Subcutaneous adipose tissue (tissue), 4 donors: ENCODE data around the gene FAM118B. TPM values are rescaled to one million over a fixed set of nuclear protein-coding genes. Genes with fewer than 3 reads are reported as not detected.

Experiments used
- CTCF ChIP-seq: fragments of 450-650 bp; IDR thresholded peaks from one replicate; pipeline ENCODE4 v1.5.1; 2016; ENCODE audit warnings: low read depth, mild to moderate bottlenecking, control low read depth, antibody characterized with exemption, moderate library complexity
- total RNA-seq, 4 donors: library from RNA; depleted of rRNA; stranded (reverse); fragments of >200 nt; gene quantifications; one replicate each; pipeline ENCODE4 v1.1.0, GENCODE V29; 2016

The FAM118B gene
- total RNA-seq, 4 donors from 2014 or later = 9.6 to 21.7 (median 16.6) TPM

GRCh38 chr11:126225295-126225665, 13.7 kb downstream of the FAM118B start:
- TF ChIP-seq CTCF = no peak

GRCh38 chr11:126226334-126227084, 14.9 kb downstream of the FAM118B start:
- no peak for TF ChIP-seq CTCF

GRCh38 chr11:126229858-126230540, 18.4 kb downstream of the FAM118B start:
- TF ChIP-seq CTCF = no peak

GRCh38 chr11:126231725-126232459, 20.3 kb downstream of the FAM118B start:
- no peak for TF ChIP-seq CTCF

GRCh38 chr11:126232683-126233082, 21.1 kb downstream of the FAM118B start:
- no peak for TF ChIP-seq CTCF

- no peak for TF ChIP-seq CTCF
These were observed 21.8 kb downstream of the FAM118B start for GRCh38 chr11:126233391-126233790.

- TF ChIP-seq CTCF = no peak
These were observed 35.1 kb downstream of the FAM118B start for GRCh38 chr11:126246636-126247035.
